HG02973 (cell line): ENCODE data around the gene MATCAP1.

Experiments used
- ATAC-seq: cut with Tn5 transposase; IDR thresholded peaks from one replicate; pipeline ENCODE4 v1.9.1; 2021; ENCODE audit warnings: moderate library complexity; ENCODE audit not compliant: unreplicated experiment

The MATCAP1 gene

GRCh38 chr16:67208154-67208896, 24.6 kb upstream of the MATCAP1 start:
- no peak for ATAC-seq

DNA sequence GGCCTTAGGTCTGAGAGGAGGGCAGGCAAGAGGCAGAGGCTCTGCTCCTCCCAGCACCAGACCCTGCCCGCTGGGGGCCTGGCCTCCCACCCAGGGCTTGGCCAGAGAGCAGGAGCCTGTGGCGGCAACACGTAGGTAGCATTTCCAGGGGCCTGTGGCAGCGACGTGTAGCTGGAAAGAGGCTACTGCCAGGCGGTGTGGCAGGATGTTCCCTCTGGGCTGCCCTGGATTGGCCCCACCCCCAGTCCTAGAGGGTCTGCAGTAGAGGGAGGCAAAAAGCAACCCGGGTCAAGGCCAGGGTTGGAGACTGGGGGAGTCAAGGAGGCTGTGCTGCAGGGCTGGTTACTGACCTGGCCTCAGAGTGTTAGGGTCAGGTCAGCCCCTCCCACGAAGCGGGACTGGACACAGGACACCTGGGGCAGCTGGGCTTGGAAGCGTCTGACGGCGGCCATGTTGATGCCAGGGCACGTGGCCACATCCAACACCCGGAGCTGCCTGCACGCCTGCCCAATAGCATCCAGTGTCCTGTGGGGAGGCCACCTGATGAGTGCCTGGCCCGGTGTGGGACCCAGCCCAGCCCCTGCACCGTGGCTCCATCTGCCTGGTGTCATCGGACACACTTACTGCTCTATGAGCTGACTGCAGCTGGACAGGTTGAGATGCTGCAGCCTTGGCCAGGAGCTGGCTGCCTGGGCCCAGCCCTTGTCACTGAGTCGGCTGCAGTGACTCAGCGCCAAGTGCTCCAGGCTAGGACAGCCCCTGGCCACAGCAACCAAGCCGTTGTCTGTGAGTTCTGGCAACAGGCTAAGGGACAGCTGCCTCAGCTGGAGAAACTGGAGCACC, 23.7 kb upstream of the MATCAP1 start:
- ATAC-seq, result no peak

DNA sequence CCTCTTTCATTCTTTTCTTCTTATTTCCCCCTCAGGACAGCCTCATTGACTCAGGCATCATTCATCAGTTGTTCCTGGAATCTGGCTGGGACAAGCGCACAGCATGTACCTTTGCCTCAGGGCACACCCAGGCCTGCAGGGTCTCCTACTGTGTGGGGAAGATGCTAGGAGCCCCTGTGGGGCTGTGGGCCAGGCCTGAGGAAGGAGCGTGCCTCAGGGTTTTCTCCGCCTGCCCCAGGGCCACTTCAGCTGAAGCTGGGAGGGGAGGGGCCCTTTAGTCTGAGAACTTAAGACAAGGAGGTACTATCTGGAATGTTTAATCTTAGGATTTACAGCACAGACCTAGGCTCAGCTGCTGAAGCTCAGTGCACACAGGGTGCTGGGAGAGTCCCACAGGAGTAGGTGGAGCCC, 23.1 kb upstream of the MATCAP1 start:
- ATAC-seq, result no peak

- ATAC-seq, result no peak
Observed at GRCh38 chr16:67206129-67206837, 22.5 kb upstream of the MATCAP1 start.

GRCh38 chr16:67204076-67204475, 20.3 kb upstream of the MATCAP1 start:
- ATAC-seq, result no peak

DNA sequence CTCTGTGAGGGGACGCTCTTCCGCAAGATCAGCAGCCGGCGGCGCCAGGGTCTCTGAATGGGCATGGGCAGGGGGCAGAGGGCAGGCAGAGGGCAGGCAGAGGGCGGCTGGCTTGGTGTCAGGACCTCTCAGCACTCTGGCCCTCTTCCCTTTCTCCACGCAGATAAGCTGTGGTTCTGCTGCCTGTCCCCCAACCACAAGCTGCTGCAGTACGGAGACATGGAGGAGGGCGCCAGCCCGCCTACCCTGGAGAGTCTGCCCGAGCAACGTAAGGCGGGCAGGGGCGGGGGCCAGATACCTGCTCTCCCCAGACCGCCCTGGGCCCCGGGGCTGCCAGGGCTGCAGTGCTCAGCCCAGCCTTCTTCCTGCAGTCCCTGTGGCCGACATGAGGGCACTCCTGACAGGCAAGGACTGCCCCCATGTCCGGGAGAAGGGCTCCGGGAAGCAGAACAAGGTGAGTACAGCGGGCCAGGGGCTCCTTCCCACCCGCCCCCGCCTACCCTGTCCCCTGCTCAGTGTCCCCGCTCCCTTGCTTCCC, 19.3 kb upstream of the MATCAP1 start:
- ATAC-seq, result no peak

DNA sequence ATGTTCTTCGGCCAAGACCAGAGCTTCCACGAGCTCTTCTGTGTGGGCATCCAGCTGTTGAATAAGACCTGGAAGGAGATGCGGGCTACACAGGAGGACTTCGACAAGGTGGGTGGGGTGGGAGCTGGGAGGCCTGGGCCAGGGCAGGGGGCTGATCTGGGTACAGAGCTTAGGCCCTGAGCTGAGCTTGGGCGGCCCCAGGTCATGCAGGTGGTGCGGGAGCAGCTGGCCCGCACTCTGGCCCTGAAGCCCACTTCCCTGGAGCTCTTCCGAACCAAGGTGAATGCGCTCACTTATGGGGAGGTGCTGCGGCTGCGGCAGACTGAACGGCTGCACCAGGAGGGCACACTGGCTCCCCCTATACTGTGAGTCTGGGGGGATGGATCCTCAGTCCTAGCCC, 18.7 kb upstream of the MATCAP1 start:
- ATAC-seq, result no peak

GRCh38 chr16:67201411-67202345, 17.9 kb upstream of the MATCAP1 start:
- ATAC-seq, result no peak

DNA sequence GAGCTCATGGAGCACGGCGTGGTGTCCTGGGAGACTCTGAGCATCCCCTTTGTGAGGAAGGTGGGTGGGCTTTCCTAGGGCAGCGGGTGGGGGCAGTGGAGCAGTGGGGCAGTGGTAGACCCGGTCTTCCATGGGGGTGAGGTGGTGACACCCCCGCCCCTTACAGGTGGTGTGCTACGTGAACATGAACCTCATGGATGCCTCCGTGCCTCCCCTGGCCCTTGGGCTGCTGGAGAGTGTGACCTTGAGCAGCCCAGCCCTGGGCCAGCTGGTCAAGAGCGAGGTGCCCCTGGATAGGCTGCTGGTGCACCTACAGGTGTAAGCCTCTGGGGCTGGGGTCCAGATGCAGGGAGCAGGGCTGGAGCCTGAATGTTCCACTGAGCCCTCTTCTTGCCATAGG, 16.7 kb upstream of the MATCAP1 start:
- no peak for ATAC-seq

GRCh38 chr16:67199808-67200198, 16.0 kb upstream of the MATCAP1 start:
- ATAC-seq, result no peak

- no peak for ATAC-seq
Observed at GRCh38 chr16:67199011-67199807, 15.4 kb upstream of the MATCAP1 start, which contains the start of gene ELMO3. Gene ELMO3, plus strand, starts transcription at chr16:67199131. Its CDS starts 196 bp downstream, at chr16:67199327.

GRCh38 chr16:67198238-67198734, 14.5 kb upstream of the MATCAP1 start:
- no peak for ATAC-seq

DNA sequence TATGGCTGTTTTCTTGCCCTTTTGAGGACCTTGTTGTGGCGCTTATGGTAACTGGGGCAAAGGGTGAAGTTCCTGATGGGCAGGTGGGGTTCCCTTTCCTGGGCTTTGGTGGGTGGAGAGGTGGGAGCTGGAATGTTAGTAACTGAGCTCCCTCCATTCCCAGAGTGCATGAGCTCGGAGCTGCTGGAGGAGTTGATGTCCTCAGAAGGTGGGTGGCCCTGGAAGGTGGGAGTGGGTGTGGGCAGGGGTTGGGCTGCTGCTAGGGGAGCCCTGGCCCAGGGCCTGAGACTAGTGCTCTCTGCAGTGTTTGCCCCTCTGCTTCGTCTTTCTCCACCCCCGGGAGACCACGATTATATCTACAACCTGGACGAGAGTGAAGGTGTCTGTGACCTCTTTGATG, 13.9 kb upstream of the MATCAP1 start:
- no peak for ATAC-seq

- ATAC-seq, result no peak
Observed at GRCh38 chr16:67196881-67197280, 13.1 kb upstream of the MATCAP1 start.

DNA sequence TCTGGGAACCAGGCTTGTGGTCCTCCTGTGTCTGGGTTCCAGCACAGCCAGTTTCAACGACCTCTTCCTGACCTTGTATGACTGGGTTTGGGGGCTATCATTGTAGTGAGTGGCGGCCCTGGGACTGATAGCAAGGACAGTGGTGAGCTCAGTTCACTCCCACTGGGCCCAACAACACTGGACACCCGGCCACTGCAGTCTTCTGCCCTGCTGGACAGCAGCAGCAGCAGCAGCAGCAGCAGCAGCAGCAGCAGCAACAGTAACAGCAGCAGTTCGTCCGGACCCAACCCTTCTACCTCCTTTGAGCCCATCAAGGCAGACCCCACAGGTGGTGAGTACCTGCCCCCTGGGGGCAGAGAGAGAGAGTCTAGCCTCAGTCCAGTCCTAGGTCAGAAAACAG, 11.9 kb upstream of the MATCAP1 start:
- no peak for ATAC-seq

DNA sequence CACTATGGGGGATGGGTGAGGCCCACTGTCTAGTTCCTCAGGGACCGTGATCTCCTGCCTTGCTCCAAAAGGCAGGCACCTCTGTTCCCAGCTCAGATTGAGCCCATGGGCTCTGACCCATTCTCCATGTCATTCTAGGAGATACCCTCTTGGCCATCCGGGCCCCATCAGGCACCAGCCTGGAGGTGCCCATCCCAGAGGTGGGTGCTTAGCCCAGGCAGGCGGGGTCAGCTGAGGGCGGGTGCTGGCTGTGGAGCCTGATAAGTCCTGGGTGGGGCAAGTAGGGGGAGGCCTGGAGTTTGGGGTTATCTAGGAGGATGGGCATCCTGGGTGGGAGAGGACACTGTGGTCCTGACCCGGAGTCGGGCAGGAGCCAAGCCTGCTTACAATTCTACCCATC, 10.5 kb upstream of the MATCAP1 start:
- ATAC-seq, result no peak

DNA sequence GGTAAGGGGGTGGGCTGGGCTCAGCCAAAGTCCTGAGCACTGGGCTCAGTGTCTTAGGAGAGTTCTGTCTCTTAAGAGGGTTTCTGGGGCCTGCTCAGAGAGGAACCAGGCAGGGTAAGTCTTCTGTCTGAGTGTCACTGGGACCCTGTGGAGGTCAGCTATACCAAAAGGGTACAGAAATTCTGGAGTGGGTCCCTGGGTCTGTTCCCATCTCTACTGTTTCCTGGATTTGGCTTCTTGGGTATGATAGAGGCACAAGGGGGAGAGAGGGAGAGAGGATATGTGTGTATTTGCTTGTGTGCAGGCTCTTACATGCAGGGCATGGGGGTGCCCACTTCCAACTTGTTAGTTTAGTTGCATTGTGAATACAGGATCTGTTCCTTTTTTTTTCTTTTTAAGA, 9.8 kb upstream of the MATCAP1 start:
- no peak for ATAC-seq

DNA sequence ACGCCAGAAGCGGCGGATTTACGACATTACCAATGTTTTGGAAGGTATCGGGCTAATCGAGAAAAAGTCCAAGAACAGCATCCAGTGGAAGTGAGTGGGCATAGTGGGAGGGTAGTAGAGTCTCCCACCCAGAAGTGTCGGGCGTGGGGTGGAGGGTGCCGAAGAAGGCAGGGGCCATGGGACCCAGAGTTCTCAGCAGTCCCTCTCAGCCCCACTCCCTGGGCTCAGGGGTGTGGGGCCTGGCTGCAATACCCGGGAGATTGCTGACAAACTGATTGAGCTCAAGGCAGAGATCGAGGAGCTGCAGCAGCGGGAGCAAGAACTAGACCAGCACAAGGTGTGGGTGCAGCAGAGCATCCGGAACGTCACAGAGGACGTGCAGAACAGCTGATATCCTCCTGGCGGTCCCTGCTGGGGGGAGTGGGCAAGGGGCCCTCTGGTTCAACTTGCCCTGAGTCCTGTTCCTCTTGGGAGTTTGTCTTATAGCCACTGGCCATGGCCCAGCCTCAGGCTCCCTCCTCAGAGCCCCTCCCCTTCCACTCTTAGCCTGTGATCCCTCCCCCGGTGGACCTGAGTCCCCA, 9.1 kb upstream of the MATCAP1 start:
- ATAC-seq, result no peak
